K562 (cell line): Measurements from ENCODE around the gene SYT7.

Experiments used
- CBFA2T2 ChIP-seq: fragments of 450-650 bp; conservative IDR thresholded peaks from 2 replicates; pipeline ENCODE4 v1.6.1; 2017; ENCODE audit warnings: mild to moderate bottlenecking
- CTCF ChIP-seq, 3 experiments: IDR thresholded peaks in 2 of 3; conservative IDR thresholded peaks in 1 of 3; 2 replicates each; pipeline ENCODE4 v1.5.1; 2011 to 2012; ENCODE audit warnings: low read length in 3 of 3, mild to moderate bottlenecking in 3 of 3, control low read depth in 2 of 3, improper control_type of control experiment in 1 of 3, inconsistent platforms in 1 of 3, low read depth in 1 of 3, mixed read lengths in 1 of 3, moderate library complexity in 1 of 3; ENCODE audit not compliant: insufficient read depth in 2 of 3
- DACH1 ChIP-seq: fragments of 450-650 bp; IDR thresholded peaks from 2 replicates; pipeline ENCODE4 v1.6.1; 2018; ENCODE audit not compliant: partially characterized antibody
- ELF4 ChIP-seq: fragments of 450-650 bp; formaldehyde crosslinking; IDR thresholded peaks from 2 replicates; pipeline ENCODE4 v1.4.0; 2022; ENCODE audit warnings: missing genetic modification characterization
- KLF10 ChIP-seq: fragments of 250-450 bp; sonication (Bioruptor Pico); IDR thresholded peaks from 2 replicates; pipeline ENCODE4 v1.6.1; 2021; ENCODE audit warnings: matching md5 sums
- LARP7 ChIP-seq: fragments of 450-650 bp; IDR thresholded peaks from 2 replicates; pipeline ENCODE4 v1.6.1; 2016
- TRIM28 ChIP-seq: fragments of 450-650 bp; IDR thresholded peaks from 2 replicates; pipeline ENCODE4 v1.6.1; 2017
- U2AF2 ChIP-seq: fragments of 200-400 bp; formaldehyde crosslinking; optimal IDR thresholded peaks from 2 replicates; pipeline ENCODE3; 2017; ENCODE audit warnings: low read depth, mild to moderate bottlenecking, low read length
- UBTF ChIP-seq, 2 experiments: IDR thresholded peaks; 2 replicates each; pipeline ENCODE4 v1.6.1; 2012; ENCODE audit warnings: improper control_type of control experiment in 2 of 2, low read depth in 2 of 2, low read length in 2 of 2, borderline replicate concordance in 1 of 2
- ZNF668 ChIP-seq: fragments of 250-450 bp; sonication (Bioruptor Pico); IDR thresholded peaks from 2 replicates; pipeline ENCODE4 v1.8.0; 2022; ENCODE audit warnings: mild to moderate bottlenecking, inconsistent platforms
- ZNF780A ChIP-seq: fragments of 250-450 bp; sonication (Bioruptor Pico); IDR thresholded peaks from 2 replicates; pipeline ENCODE4 v1.5.0; 2021; ENCODE audit warnings: mild to moderate bottlenecking
- ZZZ3 ChIP-seq: fragments of 450-650 bp; IDR thresholded peaks from 2 replicates; pipeline ENCODE4 v1.6.1; 2016; ENCODE audit warnings: antibody characterized with exemption, mild to moderate bottlenecking, moderate library complexity
- TF ChIP-seq, protein P1 (sequence below), 2 experiments: fragments of 450-650 bp; formaldehyde crosslinking in 1 of 2; IDR thresholded peaks; 2 replicates each; pipeline versions ENCODE4 v1.4.0 to v1.6.1; 2014 to 2020; ENCODE audit warnings: mild to moderate bottlenecking in 2 of 2, borderline replicate concordance in 1 of 2, low read depth in 1 of 2

GRCh38 chr11:61574611-61575010 lies 6.3 kb downstream of the SYT7 start:
- no peak for TF ChIP-seq LARP7
- no peak for TF ChIP-seq TRIM28
- no peak for TF ChIP-seq U2AF2
- no peak for TF ChIP-seq ZZZ3
- TF ChIP-seq KLF10 (CRISPR knock-in tag): no peak
- TF ChIP-seq CTCF (IDR thresholded peaks at IDR 0.05 in 2 of 3, conservative IDR thresholded peaks at IDR 0.05 in 1 of 3; ENCODE audit: insufficient read depth in 2 of 3, low read depth in 1 of 3, low read length in 3 of 3): no peak
- TF ChIP-seq CBFA2T2: no peak
- no peak for TF ChIP-seq UBTF (IDR thresholded peaks at IDR 0.05; ENCODE audit: borderline replicate concordance in 1 of 2, low read depth in 2 of 2, low read length in 2 of 2)
- TF ChIP-seq ZNF780A (CRISPR knock-in tag): no peak
- TF ChIP-seq ELF4 (CRISPR knock-in tag): no peak
- no peak for TF ChIP-seq DACH1
- no peak for TF ChIP-seq ZNF668 (CRISPR knock-in tag)
- TF ChIP-seq, protein P1, sequence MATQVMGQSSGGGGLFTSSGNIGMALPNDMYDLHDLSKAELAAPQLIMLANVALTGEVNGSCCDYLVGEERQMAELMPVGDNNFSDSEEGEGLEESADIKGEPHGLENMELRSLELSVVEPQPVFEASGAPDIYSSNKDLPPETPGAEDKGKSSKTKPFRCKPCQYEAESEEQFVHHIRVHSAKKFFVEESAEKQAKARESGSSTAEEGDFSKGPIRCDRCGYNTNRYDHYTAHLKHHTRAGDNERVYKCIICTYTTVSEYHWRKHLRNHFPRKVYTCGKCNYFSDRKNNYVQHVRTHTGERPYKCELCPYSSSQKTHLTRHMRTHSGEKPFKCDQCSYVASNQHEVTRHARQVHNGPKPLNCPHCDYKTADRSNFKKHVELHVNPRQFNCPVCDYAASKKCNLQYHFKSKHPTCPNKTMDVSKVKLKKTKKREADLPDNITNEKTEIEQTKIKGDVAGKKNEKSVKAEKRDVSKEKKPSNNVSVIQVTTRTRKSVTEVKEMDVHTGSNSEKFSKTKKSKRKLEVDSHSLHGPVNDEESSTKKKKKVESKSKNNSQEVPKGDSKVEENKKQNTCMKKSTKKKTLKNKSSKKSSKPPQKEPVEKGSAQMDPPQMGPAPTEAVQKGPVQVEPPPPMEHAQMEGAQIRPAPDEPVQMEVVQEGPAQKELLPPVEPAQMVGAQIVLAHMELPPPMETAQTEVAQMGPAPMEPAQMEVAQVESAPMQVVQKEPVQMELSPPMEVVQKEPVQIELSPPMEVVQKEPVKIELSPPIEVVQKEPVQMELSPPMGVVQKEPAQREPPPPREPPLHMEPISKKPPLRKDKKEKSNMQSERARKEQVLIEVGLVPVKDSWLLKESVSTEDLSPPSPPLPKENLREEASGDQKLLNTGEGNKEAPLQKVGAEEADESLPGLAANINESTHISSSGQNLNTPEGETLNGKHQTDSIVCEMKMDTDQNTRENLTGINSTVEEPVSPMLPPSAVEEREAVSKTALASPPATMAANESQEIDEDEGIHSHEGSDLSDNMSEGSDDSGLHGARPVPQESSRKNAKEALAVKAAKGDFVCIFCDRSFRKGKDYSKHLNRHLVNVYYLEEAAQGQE (IDR thresholded peaks at IDR 0.05; ENCODE audit: borderline replicate concordance): no peak
- TF ChIP-seq, protein P1 (CRISPR knock-in tag; IDR thresholded peaks at IDR 0.05; ENCODE audit: low read depth): no peak
